IMR-90 (cell line): ENCODE measurements around the gene HBZ.

ENCODE experiments used
- BHLHE40 ChIP-seq: fragments of 150-350 bp; IDR thresholded peaks from 2 replicates; pipeline ENCODE4 v1.6.1; 2016; ENCODE audit warnings: mild to moderate bottlenecking, low read depth, low read length
- CEBPB ChIP-seq: IDR thresholded peaks from 2 replicates; pipeline ENCODE4 v1.6.1; 2012; ENCODE audit warnings: low read depth, low read length, improper control_type of control experiment
- CHD1 ChIP-seq: IDR thresholded peaks from 2 replicates; pipeline ENCODE4 v1.6.1; 2012; ENCODE audit warnings: low read depth, low read length, improper control_type of control experiment
- ELK1 ChIP-seq: fragments of 150-350 bp; IDR thresholded peaks from 2 replicates; pipeline ENCODE4 v1.6.1; 2016; ENCODE audit warnings: low read depth, mild to moderate bottlenecking, low read length, moderate library complexity, borderline replicate concordance
- MAFK ChIP-seq: IDR thresholded peaks from 2 replicates; pipeline ENCODE4 v1.6.1; 2012; ENCODE audit warnings: low read depth, low read length, improper control_type of control experiment
- MAZ ChIP-seq: IDR thresholded peaks from 2 replicates; pipeline ENCODE4 v1.6.1; 2012; ENCODE audit warnings: low read depth, mild to moderate bottlenecking, low read length, improper control_type of control experiment, moderate library complexity, borderline replicate concordance
- MXI1 ChIP-seq: IDR thresholded peaks from 2 replicates; pipeline ENCODE4 v1.6.1; 2012; ENCODE audit warnings: low read depth, mild to moderate bottlenecking, low read length, moderate library complexity, borderline replicate concordance
- POLR2A ChIP-seq: IDR thresholded peaks from 2 replicates; pipeline ENCODE4 v1.6.1; 2012; ENCODE audit warnings: mild to moderate bottlenecking, low read depth, low read length
- RAD21 ChIP-seq: IDR thresholded peaks from 2 replicates; pipeline ENCODE4 v1.6.1; 2012; ENCODE audit warnings: low read length, improper control_type of control experiment
- RFX5 ChIP-seq: IDR thresholded peaks from 2 replicates; pipeline ENCODE4 v1.8.0; 2012; ENCODE audit warnings: low read depth, mild to moderate bottlenecking, low read length, moderate library complexity
- SMC3 ChIP-seq: fragments of 150-350 bp; IDR thresholded peaks from 2 replicates; pipeline ENCODE4 v1.6.1; 2016; ENCODE audit warnings: low read depth, mild to moderate bottlenecking, antibody characterized with exemption, low read length, moderate library complexity
- USF2 ChIP-seq: fragments of 150-350 bp; IDR thresholded peaks from 2 replicates; pipeline ENCODE4 v1.6.1; 2017; ENCODE audit warnings: mild to moderate bottlenecking, antibody characterized with exemption, low read length, low read depth
- TF ChIP-seq, protein P1 (sequence below): conservative IDR thresholded peaks from 2 replicates; pipeline ENCODE4 v1.5.1; 2012; ENCODE audit warnings: mild to moderate bottlenecking, low read depth, low read length, improper control_type of control experiment

DNA sequence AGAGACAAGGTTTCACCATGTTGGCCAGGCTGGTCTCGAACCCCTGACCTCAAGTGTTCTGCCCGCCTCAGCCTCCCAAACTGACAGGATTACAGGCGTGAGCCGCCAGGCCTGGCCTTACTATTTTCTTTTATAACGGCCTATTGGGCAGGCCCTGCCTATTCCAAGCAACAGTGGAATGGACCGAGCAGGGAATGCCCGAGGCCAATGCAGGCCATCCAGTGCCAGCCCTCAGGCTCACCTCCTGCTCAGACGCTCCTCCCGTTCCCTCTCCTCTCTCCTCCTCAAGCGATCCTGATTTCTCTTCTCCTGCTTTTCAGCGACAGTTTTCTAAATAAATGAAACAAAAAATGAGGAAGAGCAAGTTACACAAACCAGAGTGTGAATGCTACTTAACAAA, 40.2 kb downstream of the HBZ start:
- TF ChIP-seq, protein P1, sequence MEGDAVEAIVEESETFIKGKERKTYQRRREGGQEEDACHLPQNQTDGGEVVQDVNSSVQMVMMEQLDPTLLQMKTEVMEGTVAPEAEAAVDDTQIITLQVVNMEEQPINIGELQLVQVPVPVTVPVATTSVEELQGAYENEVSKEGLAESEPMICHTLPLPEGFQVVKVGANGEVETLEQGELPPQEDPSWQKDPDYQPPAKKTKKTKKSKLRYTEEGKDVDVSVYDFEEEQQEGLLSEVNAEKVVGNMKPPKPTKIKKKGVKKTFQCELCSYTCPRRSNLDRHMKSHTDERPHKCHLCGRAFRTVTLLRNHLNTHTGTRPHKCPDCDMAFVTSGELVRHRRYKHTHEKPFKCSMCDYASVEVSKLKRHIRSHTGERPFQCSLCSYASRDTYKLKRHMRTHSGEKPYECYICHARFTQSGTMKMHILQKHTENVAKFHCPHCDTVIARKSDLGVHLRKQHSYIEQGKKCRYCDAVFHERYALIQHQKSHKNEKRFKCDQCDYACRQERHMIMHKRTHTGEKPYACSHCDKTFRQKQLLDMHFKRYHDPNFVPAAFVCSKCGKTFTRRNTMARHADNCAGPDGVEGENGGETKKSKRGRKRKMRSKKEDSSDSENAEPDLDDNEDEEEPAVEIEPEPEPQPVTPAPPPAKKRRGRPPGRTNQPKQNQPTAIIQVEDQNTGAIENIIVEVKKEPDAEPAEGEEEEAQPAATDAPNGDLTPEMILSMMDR = no peak
- TF ChIP-seq MXI1 = no peak
- TF ChIP-seq CEBPB = no peak
- TF ChIP-seq RAD21 = no peak
- no peak for TF ChIP-seq ELK1
- no peak for TF ChIP-seq BHLHE40
- no peak for TF ChIP-seq SMC3
- no peak for TF ChIP-seq MAFK
- no peak for TF ChIP-seq CHD1
- TF ChIP-seq USF2 = no peak
- TF ChIP-seq MAZ = no peak
- no peak for TF ChIP-seq POLR2A
- TF ChIP-seq RFX5 = no peak
